HepG2 (cell line): Measurements from ENCODE around the gene DDR2. TPM values are rescaled to one million over a fixed set of nuclear protein-coding genes. Genes with fewer than 3 reads are reported as not detected.
"Not testable (repeated sequence)": the region's sequence is repeated elsewhere in the genome, so short reads cannot be mapped to it uniquely, and the experiment has no call there.

ENCODE experiments used
- ATAC-seq: fragments of 200-7000 bp; cut with Tn5 transposase; 3 replicates; pipeline ENCODE4 v1.9.1; 2020; ENCODE audit warnings: mild to moderate bottlenecking, moderate library complexity
- BruUV-seq: library from RNA; stranded (reverse); fragments of 400-500 nt; replicated peaks from 2 replicates; lab custom pipeline; 2021; lab: Mats Ljungman, UMichigan
- CTCF ChIA-PET: fragments of 300-600 bp; formaldehyde crosslinking; extraction: SDS; loops from one replicate; lab custom pipeline; 2021; ENCODE audit warnings: low total read pairs, inconsistent platforms, low intra/inter-chr PET ratio; lab: Yijun Ruan, JAX
- POLR2A ChIA-PET: fragments of 350-600 bp; sonication (Branson Sonifier 250); formaldehyde crosslinking; loops from one replicate; lab custom pipeline; 2020; ENCODE audit warnings: antibody characterized with exemption, inconsistent platforms; lab: Yijun Ruan, JAX
- DNase-seq: peaks from one replicate; pipeline ENCODE4 v3.0.0-alpha.2; 2015; ENCODE audit warnings: low spot score
- FAIRE-seq: peaks from 3 replicates; lab custom pipeline; 2011; peaks lifted over from hg19 to GRCh38; lab: Jason Lieb, UNC
- H2AFZ ChIP-seq: one replicate; pipeline ENCODE4 v1.6.1; 2011; ENCODE audit warnings: low read length, inconsistent platforms
- H3K27ac ChIP-seq: fragments of 300-600 bp; 3 replicates; pipeline ENCODE4 v1.8.0; 2011; ENCODE audit warnings: mixed run types, mild to moderate bottlenecking, mixed read lengths, low read length, inconsistent platforms; ENCODE audit not compliant: insufficient read depth; ENCODE audit errors: extremely low read length
- H3K27me3 ChIP-seq, 2 experiments: fragments of 200-600 bp in 1 of 2; 2 replicates in 1 of 2; 3 replicates in 1 of 2; pipeline versions ENCODE4 v1.6.0 to v1.8.0; 2011; ENCODE audit warnings: low read length in 2 of 2, mild to moderate bottlenecking in 2 of 2, moderate library complexity in 2 of 2, inconsistent platforms in 1 of 2; ENCODE audit not compliant: insufficient read depth in 2 of 2, control insufficient read depth in 1 of 2
- H3K36me3 ChIP-seq, 2 experiments: fragments of 200-600 bp in 1 of 2; replicated peaks in 1 of 2; 2 replicates in 1 of 2; 3 replicates in 1 of 2; pipeline versions ENCODE4 v1.5.1 to v1.8.0; 2011; ENCODE audit warnings: low read length in 2 of 2, inconsistent platforms in 1 of 2; ENCODE audit not compliant: insufficient read depth in 2 of 2, control insufficient read depth in 1 of 2
- H3K4me1 ChIP-seq: 2 replicates; pipeline ENCODE4 v1.5.1; 2012; ENCODE audit warnings: low read length, inconsistent platforms; ENCODE audit not compliant: insufficient read depth
- H3K4me2 ChIP-seq: 2 replicates; pipeline ENCODE4 v1.6.0; 2011; ENCODE audit warnings: low read depth, low read length, inconsistent platforms
- H3K4me3 ChIP-seq, 3 experiments: fragments of 200-600 bp in 1 of 3; sonication (generic), shearing (Covaris generic) in 1 of 3; replicated peaks in 1 of 3; 2 replicates each; pipeline ENCODE4 v1.5.1; 2011 to 2016; ENCODE audit warnings: low read length in 3 of 3, inconsistent platforms in 2 of 3, low read depth in 2 of 3, mild to moderate bottlenecking in 2 of 3, control low read depth in 1 of 3, mixed read lengths in 1 of 3; ENCODE audit not compliant: insufficient read depth in 1 of 3
- H3K79me2 ChIP-seq: one replicate; pipeline ENCODE4 v1.6.1; 2011; ENCODE audit warnings: low read length, inconsistent platforms; ENCODE audit not compliant: insufficient read depth
- H3K9ac ChIP-seq: 2 replicates; pipeline ENCODE4 v1.6.0; 2011; ENCODE audit warnings: mild to moderate bottlenecking, low read depth, low read length, inconsistent platforms; ENCODE audit not compliant: insufficient read depth
- H3K9me3 ChIP-seq: 2 replicates; pipeline ENCODE4 v1.5.1; 2012; ENCODE audit warnings: mild to moderate bottlenecking, low read length
- H4K20me1 ChIP-seq: 2 replicates; pipeline ENCODE4 v1.6.0; 2011; ENCODE audit warnings: inconsistent platforms, mild to moderate bottlenecking, low read length, moderate library complexity; ENCODE audit not compliant: insufficient read depth
- CBX1 ChIP-seq: IDR thresholded peaks from one replicate; pipeline ENCODE4 v1.6.1; 2016; ENCODE audit warnings: antibody characterized with exemption, low read depth
- ZNF652 ChIP-seq: IDR thresholded peaks from 2 replicates; pipeline ENCODE4 v1.6.1; 2016; ENCODE audit warnings: low read depth, borderline replicate concordance
- ZNF709 ChIP-seq: sonication (generic); formaldehyde crosslinking; IDR thresholded peaks from 2 replicates; pipeline ENCODE4 v1.5.0; 2020; ENCODE audit warnings: mild to moderate bottlenecking, missing genetic modification reagents
- WGBS: methylation state at CpG from one replicate; pipeline ENCODE4 v1.1.6; 2017; ENCODE audit warnings: low lambda C conversion rate; 5-methylcytosine and 5-hydroxymethylcytosine counted together
- in situ Hi-C: cut with HindIII; loops from 2 replicates; pipeline ENCODE4 v1.10.0; 2017; ENCODE audit warnings: low pct_unique_long_range_greater_than_20kb; ENCODE audit not compliant: extremely low pct_ligation_motif_present
- intact Hi-C: fragments of 100-400 bp; cut with micrococcal nuclease; formaldehyde crosslinking; loops from one replicate; pipeline ENCODE4 v1.10.0; 2022; ENCODE audit not compliant: unreplicated experiment
- polyA plus RNA-seq, 8 experiments: library from polyadenylated mRNA; depleted of rRNA in 3 of 8; stranded (reverse) in 7 of 8; unstranded in 1 of 8; fragments of >200 nt; fragmentation: Illumina TruSeq in 4 of 8; extraction: Trizol in 4 of 8; gene quantifications; 2 replicates each; pipeline versions ENCODE4 v1.2.1 to v1.2.3, GENCODE V29; 2011 to 2016; ENCODE audit warnings: low read depth in 4 of 8, missing spikeins in 1 of 8, mixed read lengths in 1 of 8; ENCODE audit not compliant: insufficient read depth in 1 of 8
- total RNA-seq, 5 experiments: library from RNA; depleted of rRNA; stranded (reverse); fragments of >200 nt; fragmentation: Illumina TruSeq; extraction: Trizol; gene quantifications; 2 replicates each; pipeline ENCODE4 v1.2.3, GENCODE V29; 2016; ENCODE audit warnings: low read depth in 1 of 5
- TF ChIP-seq, protein P1 (sequence below): sonication (generic); formaldehyde crosslinking; conservative IDR thresholded peaks from 2 replicates; pipeline ENCODE4 v1.4.0; 2020; ENCODE audit warnings: mild to moderate bottlenecking, missing genetic modification reagents, moderate library complexity

DDR2 gene
- total and polyA plus RNA-seq, 2 of the 13 experiments (the other 11 are each of a cell fraction or from before 2014, with no cell fraction given): 0.36 to 0.38 TPM

DNA sequence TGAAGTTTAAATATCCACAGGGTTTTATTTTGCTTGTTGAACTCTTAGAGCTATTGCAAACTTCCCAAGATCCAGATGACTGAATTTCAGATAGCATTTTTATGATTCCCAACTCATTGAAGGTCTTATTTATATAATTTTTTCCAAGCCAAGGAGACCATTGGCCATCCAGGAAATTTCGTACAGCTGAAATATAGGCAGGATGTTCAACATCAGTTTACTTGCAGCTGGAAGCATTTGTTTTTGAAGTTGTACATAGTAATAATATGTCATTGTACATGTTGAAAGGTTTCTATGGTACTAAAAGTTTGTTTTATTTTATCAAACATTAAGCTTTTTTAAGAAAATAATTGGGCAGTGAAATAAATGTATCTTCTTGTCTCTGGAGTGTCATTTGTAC lies 32.8 kb upstream of the DDR2 start (continued):
- TF ChIP-seq, protein P1, sequence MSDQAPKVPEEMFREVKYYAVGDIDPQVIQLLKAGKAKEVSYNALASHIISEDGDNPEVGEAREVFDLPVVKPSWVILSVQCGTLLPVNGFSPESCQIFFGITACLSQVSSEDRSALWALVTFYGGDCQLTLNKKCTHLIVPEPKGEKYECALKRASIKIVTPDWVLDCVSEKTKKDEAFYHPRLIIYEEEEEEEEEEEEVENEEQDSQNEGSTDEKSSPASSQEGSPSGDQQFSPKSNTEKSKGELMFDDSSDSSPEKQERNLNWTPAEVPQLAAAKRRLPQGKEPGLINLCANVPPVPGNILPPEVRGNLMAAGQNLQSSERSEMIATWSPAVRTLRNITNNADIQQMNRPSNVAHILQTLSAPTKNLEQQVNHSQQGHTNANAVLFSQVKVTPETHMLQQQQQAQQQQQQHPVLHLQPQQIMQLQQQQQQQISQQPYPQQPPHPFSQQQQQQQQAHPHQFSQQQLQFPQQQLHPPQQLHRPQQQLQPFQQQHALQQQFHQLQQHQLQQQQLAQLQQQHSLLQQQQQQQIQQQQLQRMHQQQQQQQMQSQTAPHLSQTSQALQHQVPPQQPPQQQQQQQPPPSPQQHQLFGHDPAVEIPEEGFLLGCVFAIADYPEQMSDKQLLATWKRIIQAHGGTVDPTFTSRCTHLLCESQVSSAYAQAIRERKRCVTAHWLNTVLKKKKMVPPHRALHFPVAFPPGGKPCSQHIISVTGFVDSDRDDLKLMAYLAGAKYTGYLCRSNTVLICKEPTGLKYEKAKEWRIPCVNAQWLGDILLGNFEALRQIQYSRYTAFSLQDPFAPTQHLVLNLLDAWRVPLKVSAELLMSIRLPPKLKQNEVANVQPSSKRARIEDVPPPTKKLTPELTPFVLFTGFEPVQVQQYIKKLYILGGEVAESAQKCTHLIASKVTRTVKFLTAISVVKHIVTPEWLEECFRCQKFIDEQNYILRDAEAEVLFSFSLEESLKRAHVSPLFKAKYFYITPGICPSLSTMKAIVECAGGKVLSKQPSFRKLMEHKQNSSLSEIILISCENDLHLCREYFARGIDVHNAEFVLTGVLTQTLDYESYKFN (CRISPR knock-in tag): no peak
- TF ChIP-seq ZNF709: no peak
- TF ChIP-seq CBX1: no peak
- no peak for TF ChIP-seq ZNF652 (CRISPR knock-in tag)

DNA sequence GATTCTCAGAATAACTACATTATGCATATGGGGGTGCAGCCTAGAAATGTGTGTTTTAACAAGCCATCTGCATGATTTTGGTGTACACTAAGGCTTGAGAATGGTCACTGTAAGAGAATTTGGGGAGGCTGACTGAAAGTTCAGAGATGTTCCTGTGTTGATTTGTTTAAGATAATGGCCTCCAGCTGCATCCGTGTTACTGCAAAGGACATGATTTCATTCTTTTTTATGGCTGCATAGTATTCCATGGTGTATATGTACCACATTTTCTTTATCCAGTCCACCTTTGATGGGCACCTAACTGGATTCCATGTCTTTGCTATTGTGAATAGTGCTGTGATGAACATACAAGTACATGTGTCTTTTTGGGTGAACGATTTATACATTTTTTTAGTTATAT lies 29.1 kb upstream of the DDR2 start:
- DNase-seq, in situ Hi-C loops, H3K27ac ChIP-seq, H3K9ac ChIP-seq, H3K4me2 ChIP-seq, FAIRE-seq, H4K20me1 ChIP-seq, H3K79me2 ChIP-seq, CTCF ChIA-PET, H3K27me3 ChIP-seq, H2AFZ ChIP-seq, H3K9me3 ChIP-seq, ATAC-seq, H3K4me3 ChIP-seq, BruUV-seq, POLR2A ChIA-PET, H3K4me1 ChIP-seq, intact Hi-C loops: not testable (repeated sequence)
- WGBS: 90% methylated on average over 2 of the region's 2 CpGs
- peaks cover 3 to 31% of the 10 kb centered on the region in 2 experiments for H3K36me3 ChIP-seq
